Measurements from ENCODE around the gene JAM2.

Gene JAM2

DNA sequence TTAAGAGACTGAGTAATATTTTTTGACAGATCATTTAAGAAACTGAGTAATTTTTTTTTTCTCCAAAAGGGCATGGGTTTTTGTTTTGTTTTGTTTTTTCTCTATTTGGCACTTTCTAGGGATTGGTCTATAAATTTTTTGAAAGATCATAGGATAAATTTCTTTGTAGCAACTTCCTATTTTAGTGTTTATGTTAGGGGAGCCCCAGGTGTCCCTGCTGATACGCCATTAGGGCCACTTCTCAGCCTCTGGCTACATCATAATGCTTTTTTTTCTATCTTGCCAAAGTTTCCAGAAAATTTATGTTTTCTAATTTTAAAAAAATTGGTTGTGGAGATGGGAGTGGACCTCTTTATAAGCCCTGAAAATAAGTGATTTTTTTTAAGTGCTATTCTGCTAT lies 98.4 kb downstream of the JAM2 start:
- TF ChIP-seq, protein P1, sequence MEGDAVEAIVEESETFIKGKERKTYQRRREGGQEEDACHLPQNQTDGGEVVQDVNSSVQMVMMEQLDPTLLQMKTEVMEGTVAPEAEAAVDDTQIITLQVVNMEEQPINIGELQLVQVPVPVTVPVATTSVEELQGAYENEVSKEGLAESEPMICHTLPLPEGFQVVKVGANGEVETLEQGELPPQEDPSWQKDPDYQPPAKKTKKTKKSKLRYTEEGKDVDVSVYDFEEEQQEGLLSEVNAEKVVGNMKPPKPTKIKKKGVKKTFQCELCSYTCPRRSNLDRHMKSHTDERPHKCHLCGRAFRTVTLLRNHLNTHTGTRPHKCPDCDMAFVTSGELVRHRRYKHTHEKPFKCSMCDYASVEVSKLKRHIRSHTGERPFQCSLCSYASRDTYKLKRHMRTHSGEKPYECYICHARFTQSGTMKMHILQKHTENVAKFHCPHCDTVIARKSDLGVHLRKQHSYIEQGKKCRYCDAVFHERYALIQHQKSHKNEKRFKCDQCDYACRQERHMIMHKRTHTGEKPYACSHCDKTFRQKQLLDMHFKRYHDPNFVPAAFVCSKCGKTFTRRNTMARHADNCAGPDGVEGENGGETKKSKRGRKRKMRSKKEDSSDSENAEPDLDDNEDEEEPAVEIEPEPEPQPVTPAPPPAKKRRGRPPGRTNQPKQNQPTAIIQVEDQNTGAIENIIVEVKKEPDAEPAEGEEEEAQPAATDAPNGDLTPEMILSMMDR (conservative IDR thresholded peaks at IDR 0.05) = no peak
- H3K27ac ChIP-seq = peak overlapping the region; percentile 100

DNA sequence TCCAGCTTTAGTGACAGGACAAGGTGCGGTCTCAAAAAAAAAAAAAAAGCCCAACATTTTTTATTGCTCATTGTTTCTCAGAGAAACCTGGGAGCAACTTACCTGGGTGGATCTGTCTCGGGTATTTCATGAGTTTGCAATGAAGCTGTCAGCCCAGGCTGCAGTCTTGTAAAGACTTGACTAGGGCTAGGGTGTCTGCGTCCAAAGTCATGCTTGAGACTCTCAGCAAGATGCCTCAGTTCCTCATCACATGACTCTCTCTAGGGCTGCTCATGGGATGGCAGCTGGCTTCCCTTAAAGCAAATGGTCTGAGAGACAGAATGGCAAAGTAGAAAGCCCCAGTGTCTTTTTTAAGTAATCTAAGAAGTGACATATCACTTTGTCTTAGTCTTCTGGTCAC lies 103.8 kb downstream of the JAM2 start:
- TF ChIP-seq, protein P1 (conservative IDR thresholded peaks at IDR 0.05) = no peak
- H3K27ac ChIP-seq = no peak overlapping the region

DNA sequence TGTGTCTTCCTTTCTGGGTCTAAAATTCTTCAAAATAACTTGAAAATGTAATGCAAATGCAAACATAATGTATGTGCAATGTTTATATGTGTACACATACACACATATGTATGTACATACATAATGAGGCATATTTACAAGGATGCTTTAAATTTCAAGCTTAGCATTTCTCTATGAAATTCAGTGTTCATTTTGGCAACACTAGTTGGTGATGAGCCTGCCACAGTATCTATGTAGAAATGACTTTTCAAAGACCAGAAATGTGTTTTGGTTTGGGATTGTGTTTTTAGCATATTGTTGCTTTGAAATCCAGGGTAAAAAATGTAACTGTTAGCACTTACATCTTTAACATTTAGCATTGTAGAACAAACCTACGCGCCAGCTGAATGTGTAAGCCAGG lies 105.8 kb downstream of the JAM2 start:
- H3K27ac ChIP-seq = no peak overlapping the region
- TF ChIP-seq, protein P1 (conservative IDR thresholded peaks at IDR 0.05) = no peak

DNA sequence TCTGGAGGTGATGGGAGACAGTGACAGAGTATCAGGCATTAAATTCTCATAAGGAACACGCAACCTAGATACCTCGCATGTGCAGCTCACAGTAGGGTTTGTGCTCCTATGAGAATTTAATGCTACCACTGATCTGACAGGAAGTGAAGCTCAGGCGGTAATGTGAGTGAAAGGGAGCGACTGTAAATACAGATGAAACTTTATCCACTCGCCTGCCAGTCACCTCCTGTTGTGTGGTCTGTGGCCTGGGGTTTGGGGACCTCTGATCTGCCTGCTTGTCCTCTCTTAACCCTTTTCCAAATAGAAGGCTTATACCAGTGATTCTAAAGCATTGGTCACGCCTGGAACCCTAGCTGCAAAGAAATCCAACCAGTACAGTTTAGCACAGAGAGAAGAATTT lies 111.0 kb downstream of the JAM2 start:
- TF ChIP-seq, protein P1 (conservative IDR thresholded peaks at IDR 0.05) = no peak
- no peak overlapping the region for H3K27ac ChIP-seq

DNA sequence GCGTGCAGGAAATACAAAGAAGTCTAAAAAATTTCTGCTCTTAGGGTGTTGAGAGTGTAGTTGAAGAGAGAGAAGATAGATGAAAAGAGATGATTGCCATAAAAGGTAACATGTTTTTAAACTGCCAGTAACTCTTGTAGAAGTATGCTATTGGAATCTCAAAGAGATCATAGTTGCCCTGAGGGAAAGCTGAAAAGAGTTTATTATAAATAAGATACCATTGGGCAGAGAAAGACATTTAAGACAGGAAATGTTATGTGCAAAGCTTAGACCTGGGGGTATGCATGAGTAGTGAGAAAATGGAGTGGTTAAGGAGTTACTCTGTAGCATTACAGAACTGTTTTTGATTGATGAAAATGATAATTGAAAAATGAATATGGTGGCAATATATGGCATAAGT lies 113.4 kb downstream of the JAM2 start:
- TF ChIP-seq, protein P1 (conservative IDR thresholded peaks at IDR 0.05) = no peak
- H3K27ac ChIP-seq = no peak overlapping the region

DNA sequence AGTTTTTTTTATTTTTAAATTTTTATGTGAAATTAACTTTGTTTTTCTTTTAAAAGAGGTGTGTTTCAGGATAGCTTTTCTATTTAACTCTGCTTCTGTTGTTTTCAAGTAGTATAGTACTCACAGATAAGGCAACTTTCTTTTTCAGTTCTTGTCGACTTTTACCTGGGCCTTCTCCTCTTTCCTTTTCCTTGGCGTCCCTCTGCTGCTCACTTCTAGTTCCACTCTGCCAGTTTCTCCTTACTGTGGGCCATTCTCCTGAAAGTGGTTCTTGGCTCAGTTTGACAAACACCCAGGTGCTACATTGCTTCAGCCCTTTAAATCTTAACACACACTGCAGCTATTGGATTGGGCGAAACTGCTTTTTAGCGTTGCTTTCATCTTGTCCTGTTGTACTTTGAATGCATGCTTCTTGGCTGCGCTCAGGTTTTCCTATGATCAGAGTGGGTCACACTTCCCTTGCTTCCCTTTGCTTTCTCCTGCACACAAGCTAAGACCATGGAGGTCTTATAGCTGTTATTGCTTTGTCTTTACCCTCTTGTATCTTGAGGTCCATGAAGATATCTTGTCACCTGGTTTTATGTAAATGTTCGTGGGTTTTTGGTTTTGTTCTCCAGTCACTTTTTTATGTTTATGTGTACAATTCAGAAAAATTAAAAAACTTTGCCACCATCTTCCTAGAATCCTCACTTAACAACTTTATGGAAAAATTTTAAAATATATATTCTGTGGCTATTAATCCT lies 117.3 kb downstream of the JAM2 start:
- no peak overlapping the region for H3K27ac ChIP-seq
- TF ChIP-seq, protein P1 (conservative IDR thresholded peaks at IDR 0.05) = no peak

DNA sequence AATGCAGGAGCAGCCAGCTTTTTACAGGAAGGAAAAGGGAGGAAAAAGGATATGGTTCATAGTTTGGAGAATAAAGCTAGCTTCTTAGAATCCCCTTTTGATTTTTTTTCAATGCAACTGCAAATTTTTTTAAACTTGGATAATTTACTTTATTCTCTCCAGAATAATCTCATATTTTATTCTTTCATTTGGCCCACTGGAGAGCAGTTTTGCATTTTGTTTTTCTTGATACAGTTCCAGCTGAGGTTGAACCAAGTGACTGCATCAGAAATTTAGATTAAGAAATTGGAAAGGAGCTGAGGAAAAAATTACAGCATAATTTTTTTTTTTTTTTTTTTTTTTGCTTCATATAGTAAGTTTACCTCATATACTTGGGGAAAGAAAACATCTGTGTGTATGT lies 118.5 kb downstream of the JAM2 start:
- no peak overlapping the region for H3K27ac ChIP-seq
- TF ChIP-seq, protein P1 (conservative IDR thresholded peaks at IDR 0.05) = no peak
